HG03045 (cell line): ENCODE measurements around the gene FIBCD1.

Experiments used
- ATAC-seq: cut with Tn5 transposase; IDR thresholded peaks from one replicate; pipeline ENCODE4 v1.9.1; 2021; ENCODE audit warnings: mild to moderate bottlenecking, moderate library complexity; ENCODE audit not compliant: unreplicated experiment

FIBCD1 gene, protein sequence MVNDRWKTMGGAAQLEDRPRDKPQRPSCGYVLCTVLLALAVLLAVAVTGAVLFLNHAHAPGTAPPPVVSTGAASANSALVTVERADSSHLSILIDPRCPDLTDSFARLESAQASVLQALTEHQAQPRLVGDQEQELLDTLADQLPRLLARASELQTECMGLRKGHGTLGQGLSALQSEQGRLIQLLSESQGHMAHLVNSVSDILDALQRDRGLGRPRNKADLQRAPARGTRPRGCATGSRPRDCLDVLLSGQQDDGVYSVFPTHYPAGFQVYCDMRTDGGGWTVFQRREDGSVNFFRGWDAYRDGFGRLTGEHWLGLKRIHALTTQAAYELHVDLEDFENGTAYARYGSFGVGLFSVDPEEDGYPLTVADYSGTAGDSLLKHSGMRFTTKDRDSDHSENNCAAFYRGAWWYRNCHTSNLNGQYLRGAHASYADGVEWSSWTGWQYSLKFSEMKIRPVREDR

DNA sequence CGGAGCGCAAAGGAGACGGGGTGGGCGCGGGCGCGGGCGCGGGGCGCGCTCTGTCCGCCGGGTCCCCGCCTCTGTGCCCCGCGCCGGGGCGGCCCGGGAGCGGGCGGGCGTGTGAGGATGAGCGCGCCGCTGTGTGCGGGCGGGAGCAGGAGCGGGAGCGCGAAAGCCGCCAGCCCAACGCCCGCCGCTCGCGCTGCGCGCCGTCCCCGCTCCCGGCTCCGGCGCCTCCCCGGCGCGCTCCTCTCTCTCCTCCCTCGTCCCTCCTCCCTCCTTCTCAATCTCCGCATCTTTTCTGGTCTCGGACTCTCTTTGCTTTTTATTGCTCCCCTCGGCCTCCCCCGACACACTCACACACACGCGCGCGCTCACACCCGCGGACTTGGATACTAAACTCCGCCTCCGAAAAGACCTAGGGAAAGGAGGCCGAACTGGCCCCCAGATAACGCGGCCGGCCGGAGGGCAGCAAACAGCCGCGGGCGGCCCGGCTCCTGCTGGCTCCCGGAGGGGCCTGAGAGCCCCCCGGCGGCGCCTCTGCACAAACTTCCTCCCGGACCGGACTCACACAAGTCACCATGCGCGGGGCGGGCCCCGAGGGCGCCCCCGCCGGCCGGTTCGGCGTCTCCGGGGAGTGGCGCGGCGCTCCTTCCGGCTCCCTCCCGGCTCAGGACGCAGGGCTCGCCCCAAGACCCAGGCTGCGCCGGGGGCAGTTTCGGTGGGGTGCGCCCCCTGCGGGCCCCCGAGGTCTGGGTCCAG, at the start of gene FIBCD1:
TSS of gene FIBCD1 (minus strand) at position 596 of the 753 bp plus-strand sequence. CDS start 640 bp downstream, outside the sequence.
- ATAC-seq: no peak

DNA sequence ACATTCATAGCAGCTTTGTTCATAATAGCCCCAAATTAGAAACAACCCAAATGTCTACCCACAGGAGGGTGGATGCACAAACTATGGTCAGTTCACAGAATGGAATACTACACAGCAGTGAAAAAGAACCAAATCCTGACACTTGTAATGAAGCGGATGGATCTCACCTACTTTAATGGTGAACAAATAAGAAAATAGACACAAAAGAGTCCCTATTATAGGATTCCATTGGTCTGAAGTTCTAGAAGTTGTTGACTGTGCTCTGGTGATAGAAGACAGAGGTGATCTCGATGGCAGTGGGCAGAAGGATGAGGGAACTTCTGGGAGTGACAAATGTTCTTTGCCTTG, 49.3 kb upstream of the FIBCD1 start:
- no peak for ATAC-seq

DNA sequence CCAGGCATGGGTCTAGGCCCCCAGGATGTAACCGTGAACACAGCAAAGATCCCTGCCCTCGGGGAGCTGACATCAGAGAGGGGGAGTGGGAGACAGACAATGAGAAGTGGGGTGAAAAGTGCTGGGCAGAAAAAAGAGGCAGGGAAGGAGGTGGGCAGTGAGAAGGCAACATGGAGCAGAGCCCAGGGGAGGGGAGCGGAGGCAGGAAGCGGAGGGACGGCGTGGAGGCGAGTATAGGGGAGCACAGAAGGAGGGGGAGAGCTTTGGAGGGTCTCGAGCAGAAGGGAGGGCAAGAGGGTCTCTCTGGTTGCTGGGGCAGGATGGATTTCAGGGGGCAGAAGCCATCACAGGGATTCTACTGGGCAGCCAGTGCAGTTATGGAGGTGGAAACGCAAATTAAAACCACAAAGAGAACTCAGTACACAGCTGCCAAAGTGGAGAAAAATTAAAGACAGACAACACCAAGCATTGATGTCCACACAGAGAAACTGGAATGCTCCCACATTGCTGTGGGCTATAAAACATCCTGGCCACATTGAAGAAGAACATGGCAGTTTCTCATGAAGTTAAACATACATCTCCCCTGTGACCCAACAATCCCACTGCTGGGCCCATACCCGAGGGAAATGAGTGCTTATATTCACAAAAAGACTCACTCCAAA, 48.8 kb upstream of the FIBCD1 start:
- ATAC-seq: no peak

DNA sequence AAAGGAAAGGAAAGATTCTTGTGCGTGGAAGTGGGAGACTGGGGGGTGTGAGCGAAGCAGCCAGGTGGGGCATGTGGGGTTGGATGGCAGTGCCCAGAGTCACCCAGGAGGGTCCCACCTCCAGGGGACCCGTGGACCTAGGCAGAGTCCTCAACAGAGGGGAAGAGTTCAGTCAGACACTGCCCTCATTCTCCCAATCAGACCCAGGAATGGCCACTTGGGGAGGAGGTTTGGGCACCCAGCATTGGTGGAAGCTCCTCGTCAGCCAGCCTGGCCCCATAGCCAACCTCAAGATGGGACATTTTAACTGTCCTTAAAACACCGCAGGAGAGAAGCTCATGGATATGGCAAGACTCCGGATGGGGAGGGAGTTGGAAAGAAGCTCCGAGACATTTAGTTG, 48.0 kb upstream of the FIBCD1 start:
- ATAC-seq: no peak

DNA sequence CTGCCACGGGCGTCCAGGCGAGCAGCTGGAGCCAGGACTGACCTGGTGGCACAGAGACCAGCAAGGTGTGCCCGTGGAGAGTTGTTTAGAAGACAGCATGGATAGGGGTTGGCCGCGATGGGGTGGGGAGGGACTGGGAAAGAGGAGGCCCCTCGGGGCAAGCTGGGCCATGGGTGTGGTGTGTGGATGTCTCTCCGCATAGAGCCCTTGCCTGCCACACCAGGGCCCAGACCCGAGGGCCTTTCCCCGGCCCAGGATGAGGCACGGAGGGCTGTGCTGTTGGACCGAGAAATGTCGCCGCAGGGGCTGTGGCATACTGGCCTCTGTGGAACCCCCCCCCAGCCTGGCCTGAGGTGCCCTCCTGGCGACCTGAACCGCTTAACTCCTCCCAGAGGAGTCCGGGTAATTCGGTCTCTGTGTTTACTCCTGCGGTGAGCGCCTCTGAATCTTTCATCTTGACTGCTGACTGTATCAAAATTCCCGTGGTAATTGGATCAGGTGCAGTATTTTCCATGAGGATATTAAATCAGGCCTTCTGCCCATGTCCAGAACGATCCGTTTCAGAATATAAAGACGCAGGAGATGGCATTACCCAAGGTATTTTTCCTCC, 47.4 kb upstream of the FIBCD1 start:
- no peak for ATAC-seq

DNA sequence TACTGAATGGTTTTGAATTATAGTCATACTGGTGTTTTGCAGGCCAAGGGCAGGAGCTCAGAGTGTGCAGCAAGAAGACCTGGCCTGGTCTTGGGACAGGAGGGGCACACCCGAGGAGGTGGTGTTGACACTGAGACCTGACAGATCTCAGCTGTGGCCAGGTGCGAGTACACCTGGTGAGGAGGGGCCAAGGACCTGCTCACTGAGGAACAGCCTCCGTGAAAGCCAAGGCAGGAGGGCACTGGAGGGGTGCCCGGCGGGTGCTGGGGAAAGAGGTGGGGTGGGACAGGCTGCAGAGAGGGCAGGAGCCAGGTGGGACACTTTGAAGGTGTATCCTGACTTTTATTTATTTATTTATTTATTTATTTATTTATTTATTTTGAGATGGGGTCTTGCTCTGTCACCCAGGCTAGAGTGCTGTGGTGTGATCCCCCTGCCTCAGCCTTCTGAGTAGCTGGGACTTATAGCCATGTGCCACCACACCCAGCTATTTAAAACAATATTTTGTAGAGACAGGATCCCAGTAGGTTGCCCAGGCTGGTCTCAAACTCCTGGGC, 46.6 kb upstream of the FIBCD1 start:
- ATAC-seq: no peak

DNA sequence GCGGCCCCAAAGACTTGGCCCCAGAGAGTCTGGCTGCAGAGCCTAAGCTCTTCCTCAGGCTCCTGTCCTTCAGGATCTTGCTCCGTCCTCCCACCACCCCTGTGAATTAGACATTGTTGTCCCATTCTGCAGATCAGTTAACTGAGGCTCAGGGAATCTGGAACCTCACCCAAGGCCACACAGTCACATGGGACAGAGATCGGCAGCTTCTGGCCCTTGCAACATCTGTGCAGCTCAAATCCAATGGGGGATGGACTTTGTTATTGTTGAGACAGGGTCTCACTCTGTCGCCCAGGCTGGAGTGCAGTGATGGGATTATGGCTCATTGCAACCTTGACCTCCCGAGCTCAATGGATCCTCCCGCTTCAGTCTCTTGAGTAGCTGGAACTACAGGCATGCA, 46.0 kb upstream of the FIBCD1 start:
- no peak for ATAC-seq

DNA sequence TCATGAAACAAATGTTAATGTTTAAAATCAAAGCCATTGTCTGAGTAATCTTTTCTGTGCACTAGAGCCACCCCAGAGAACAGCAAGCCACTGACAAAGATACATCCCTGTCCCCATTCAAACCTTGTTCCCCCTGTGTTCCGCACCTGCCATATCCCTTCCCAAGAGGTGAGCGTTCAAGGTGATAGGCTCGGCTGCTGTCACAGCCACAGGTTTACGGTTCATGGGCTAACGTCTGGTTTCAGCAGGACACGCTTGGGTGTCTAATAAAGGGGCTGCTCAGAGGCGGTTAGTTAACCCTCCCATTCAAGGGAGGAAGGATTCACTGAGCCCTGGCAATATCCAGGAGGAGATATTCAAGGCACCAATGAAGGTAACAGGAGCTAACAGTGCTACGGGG, 45.5 kb upstream of the FIBCD1 start:
- no peak for ATAC-seq

DNA sequence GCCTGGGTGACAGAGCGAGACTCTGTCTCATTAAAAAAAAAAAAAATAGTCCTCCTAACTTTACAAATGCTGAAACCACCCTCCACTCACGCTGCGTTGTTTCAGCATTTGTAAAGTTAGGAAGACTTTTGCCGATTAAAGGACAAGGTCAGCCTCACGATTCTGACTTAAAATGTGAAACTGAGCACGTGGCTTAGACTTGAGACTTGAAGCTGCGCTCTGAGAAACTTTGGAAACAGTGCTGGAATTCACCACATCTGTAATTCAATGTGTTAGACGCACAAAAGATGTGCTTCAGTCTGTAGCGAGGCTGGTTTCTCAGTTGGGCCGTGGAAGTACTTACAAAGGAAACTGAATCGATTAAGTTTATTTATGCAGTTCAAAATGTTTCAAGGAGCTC, 44.9 kb upstream of the FIBCD1 start:
- ATAC-seq: no peak

DNA sequence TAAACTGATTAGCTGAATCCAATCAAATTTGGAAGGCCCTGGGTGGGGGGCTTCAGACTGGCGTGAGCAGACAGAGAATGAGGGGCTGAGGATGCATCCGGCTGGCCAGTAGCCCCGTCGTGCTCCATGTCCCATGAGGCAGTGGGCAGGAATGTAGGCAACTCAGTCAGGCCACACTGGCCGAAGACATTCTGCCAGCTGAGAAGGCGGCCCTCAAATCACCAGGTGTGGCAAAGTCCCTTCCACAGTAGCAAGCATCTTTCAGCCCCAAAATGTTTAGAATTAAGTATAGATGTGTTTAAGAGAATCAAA, 44.3 kb upstream of the FIBCD1 start:
- no peak for ATAC-seq

DNA sequence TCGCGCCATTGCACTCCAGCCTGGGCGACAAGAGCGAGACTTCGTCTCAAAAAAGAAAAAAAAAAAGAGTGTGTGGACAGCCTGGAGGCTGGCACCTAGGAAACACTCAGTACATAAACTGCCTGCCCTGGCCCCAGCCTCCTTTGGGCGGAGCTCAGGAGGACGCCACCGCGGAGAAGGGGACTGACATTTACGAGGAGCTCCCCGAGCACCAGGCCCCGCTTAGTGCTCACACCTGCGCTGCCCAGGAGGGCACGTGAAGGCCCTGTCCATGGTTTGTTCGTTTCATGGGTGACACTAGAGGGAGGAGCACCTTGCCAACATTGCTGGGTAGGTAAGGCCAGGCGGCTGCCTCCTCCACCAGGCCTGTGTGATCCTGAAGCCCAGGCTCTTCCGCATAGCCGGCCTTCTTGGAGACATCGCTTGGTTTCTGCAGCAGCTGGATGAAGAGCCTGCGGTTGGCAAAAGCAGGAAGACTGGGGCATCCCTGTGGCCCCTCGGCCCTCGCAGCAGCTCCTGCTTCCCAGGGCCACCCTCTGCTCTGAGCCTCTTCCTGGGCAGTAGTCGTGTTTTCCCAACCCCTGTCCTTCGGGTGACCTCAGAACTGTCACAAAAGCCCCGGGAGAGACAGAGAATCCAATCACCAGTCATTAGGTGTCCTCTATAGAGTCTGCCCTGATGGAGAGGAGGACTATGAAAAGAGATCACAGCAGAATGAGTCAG, 43.8 kb upstream of the FIBCD1 start:
- ATAC-seq: no peak

DNA sequence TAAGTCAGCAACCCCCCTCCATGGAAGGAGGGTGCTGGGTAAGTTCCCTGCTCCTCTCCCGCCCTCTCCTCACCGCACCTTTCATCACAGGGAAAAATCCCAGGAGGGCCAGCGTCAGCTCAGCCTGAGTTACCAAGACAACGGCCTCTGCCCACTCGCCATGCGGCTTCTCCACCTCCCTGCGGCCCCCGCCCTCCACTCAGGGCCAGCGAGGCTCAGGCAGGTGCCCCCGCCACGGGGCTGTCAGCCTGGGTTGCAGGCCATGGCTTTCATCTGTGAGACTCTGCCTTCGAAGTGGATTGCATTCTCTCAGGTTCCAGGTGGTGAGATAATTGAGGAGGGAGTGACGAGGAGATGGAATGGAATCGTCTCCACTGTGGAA, 42.7 kb upstream of the FIBCD1 start:
- ATAC-seq: no peak

DNA sequence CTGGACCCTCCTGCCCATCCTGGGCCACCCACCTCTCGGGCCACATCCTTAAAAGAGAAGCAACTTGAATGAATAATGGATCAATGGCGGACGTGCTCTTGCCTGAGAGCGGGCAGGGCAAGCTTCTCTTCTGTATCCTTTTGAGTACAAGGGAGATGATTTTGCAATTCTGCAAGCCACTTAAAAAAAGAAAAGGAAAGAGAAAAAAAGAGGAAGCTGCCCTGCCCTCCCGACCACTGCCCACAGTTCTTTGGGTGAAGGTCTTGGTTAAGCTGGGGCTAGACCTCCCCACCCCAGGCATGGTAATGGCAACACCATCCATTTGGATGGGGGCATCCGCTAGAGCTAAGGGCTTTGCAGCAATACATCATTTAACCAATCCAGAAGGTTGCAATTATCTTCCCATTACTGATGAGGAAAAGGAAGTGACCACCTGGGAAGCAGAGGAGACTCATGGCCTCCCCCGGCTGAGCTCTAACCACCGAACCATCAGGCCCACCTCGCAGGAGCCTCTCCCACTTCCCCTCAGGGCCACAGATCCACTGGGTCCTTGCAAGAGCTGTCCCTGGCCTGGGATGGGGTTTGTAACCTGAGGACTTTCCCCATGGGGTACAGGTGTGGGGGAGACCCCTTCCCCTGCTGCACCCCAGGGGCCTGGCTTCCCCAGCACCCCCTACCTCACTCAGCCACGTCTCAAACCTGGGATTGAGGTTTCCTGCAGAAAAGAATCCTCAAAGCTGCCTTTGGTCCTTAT, 42.1 kb upstream of the FIBCD1 start:
- ATAC-seq: no peak

DNA sequence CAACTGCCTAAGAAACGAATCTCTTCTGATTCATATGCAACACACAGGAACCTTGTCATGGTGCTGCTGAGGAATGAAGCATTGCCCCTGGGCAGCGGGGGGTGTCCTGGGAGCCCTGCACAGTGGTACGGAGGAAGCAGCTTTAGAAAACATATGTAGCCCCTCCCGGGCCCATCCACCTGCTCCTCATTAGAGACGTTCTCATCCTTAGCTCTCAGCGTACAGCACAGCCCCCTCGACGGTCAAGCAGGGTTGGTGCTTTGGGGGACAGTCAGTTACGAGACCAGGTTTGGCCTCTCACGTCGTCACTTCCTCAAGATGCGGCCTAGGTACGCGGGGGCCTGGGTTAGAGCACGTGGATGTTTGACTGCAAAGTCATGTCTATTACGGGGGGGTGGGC, 41.5 kb upstream of the FIBCD1 start:
- ATAC-seq: no peak

DNA sequence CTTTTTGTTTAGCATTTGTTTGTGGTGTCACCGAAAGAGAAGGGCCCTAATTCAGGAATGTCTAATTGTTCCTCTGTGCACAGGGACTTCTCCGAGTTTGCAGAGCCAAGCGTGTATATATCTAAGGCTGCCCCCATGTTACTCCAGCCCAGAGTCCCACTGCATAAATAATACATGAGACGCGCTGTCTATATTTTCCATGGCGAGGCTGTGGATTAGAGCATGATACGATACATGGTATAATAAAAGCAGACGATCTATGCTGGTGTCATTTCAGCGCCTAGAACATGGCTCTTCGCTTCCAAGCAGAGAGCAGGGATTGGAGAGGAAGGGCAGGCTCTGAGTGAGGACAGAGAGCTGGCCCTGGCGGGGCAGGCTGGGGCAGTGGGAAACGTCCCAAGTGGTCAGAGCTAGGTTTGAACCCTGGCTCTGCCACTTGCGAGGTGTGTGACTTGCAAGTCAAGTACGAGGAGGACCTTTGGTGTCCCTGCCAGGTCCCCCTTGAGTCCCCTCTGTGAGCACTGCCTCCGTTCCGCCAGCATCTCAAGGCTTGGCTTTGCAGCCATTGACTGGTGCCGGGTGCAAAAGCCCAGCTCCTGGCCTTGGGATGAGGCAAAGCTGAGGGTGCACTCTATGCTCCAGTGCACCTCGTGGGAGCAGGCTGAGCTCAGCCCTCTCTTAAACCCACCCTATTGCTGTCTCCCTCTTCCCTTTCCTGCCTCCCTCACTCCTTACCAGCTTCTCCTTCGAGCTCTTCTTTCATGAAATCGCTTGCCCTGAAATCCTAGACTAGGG, 40.7 kb upstream of the FIBCD1 start:
- no peak for ATAC-seq

DNA sequence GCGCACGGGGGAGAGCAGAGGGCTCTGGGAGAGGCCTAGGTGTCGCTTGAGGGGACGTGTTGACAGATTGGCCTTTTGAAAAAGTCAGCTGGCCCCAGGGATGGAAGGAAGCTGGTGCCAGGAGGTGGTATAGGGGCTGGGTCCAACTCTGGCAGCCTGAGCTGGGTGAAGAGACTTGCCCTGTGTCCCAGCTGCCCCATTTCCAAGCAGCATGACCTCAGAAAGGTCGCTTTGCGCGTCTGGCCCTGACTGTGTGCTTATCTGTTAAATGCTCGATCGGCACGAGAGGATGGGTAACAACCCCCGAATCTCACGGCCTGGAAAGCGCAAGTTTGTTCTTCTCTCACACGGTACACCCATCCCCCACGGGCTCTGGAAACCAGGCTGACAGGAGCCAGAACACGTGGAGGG, 38.8 kb upstream of the FIBCD1 start:
- no peak for ATAC-seq

DNA sequence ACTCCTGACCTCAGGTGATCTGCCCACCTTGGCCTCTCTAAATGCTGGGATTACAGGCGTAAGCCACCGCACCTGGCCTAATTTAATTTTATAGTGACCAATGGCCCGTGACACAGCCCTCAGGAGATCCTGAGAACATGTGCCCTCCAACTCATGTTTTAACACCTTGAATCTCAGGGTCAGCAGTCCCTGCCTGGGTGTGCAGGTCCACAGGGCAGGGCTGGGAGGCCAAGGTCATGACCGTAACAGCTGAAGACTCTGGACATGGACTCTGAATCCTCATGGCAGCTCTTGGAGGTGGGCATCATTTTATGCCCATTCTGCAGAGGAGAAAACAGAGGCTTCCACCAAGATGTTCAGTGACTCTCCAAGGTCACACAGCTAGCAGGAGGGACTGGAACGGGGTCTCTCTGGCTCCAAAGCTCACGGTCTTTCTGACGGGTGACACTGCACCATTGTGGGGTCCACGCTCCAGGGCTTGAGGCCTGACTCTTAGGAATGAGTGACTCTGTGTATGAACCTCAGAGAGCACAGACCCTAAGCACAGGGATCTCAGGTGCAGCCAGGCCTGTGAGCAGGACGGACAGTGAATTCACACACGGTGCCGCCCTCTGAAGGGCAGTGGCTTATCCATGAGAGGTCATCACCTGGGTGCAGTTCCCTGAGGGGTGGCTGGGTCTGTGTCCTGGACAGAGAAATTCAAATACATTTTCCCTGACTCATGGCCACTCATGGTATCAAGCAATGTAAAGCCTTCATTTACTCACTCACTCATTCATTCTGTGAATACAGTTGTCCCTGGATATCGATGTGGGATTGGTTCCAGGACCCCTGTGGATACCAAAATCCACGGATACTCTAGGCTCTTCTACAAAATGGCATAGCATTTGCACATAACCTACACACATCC, 37.1 kb upstream of the FIBCD1 start:
- ATAC-seq: no peak

DNA sequence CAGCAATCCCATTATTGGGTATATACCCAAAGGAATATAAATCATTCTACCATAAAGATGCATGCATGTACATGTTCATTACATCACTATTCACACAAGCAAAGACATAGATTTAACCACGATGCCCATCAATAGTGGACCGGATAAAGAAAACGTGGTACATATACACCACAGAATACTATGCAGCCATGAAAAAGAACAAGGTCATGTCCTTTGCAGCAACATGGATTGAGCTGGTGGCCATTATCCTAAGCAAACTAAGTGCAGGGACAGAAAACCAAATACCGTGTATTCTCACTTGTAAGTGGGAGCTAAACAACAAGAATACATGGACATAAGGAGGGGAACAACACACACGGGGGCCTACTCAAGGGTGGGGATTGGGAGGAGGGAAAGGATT, 36.1 kb upstream of the FIBCD1 start:
- ATAC-seq: no peak
